GM23338 (cell line): ENCODE results near the gene FUT7. TPM values are rescaled to one million over a fixed set of nuclear protein-coding genes. Genes with fewer than 3 reads are reported as not detected.
A peak's percentile ranks its signal among the peaks of the same experiment; 100 is the strongest.

Experiments used
- ATAC-seq: fragments of 200-7000 bp; cut with Tn5 transposase; 3 replicates; pipeline ENCODE4 v1.9.1; 2020
- DNase-seq: peaks from one replicate; pipeline ENCODE4 v3.0.0-alpha.2; 2015; ENCODE audit warnings: low spot score
- H2AFZ ChIP-seq: fragments of 200-600 bp; sonication (generic); 2 replicates; pipeline ENCODE4 v1.8.0; 2016; ENCODE audit warnings: antibody characterized with exemption, mild to moderate bottlenecking, moderate library complexity
- H3F3A ChIP-seq: fragments of 200-600 bp; sonication (generic); replicated peaks from 2 replicates; pipeline ENCODE4 v1.8.0; 2017; ENCODE audit warnings: antibody characterized with exemption, mixed run types, low read depth
- H3K27ac ChIP-seq: fragments of 200-600 bp; sonication (generic); 2 replicates; pipeline ENCODE4 v1.6.1; 2016; ENCODE audit warnings: low read depth
- H3K27me3 ChIP-seq: fragments of 200-600 bp; sonication (generic); 2 replicates; pipeline ENCODE4 v1.8.0; 2016; ENCODE audit warnings: mild to moderate bottlenecking, mixed run types, moderate library complexity; ENCODE audit not compliant: insufficient read depth
- H3K36me3 ChIP-seq: fragments of 200-600 bp; sonication (generic); 2 replicates; pipeline ENCODE4 v1.8.0; 2016; ENCODE audit warnings: mild to moderate bottlenecking; ENCODE audit not compliant: insufficient read depth
- H3K4me1 ChIP-seq: fragments of 200-600 bp; sonication (generic); 2 replicates; pipeline ENCODE4 v1.8.0; 2016; ENCODE audit warnings: mild to moderate bottlenecking, moderate library complexity; ENCODE audit not compliant: insufficient read depth
- H3K4me2 ChIP-seq: fragments of 200-600 bp; sonication (generic); 2 replicates; pipeline ENCODE4 v1.7.1; 2017; ENCODE audit warnings: mixed run types
- H3K4me3 ChIP-seq: fragments of 200-600 bp; sonication (generic); 2 replicates; pipeline ENCODE4 v1.6.1; 2016; ENCODE audit warnings: mixed run types
- H3K79me2 ChIP-seq: fragments of 200-600 bp; sonication (generic); replicated peaks from 2 replicates; pipeline ENCODE4 v1.8.0; 2017; ENCODE audit warnings: mild to moderate bottlenecking; ENCODE audit not compliant: insufficient read depth
- H3K9me2 ChIP-seq: fragments of 200-600 bp; sonication (generic); 2 replicates; pipeline ENCODE4 v1.8.0; 2017; ENCODE audit not compliant: insufficient read depth
- H4K20me1 ChIP-seq: fragments of 200-600 bp; sonication (generic); replicated peaks from 2 replicates; pipeline ENCODE4 v1.8.0; 2017; ENCODE audit warnings: mild to moderate bottlenecking; ENCODE audit not compliant: insufficient read depth
- H3K27ac Mint-ChIP-seq: 2 replicates; pipeline ENCODE4 v1.8.0; 2020; ENCODE audit warnings: inconsistent platforms, mild to moderate bottlenecking, moderate library complexity, mixed read lengths
- H3K27me3 Mint-ChIP-seq: 3 replicates; pipeline ENCODE4 v1.8.0; 2022; ENCODE audit warnings: low read depth, mild to moderate bottlenecking, moderate library complexity, mixed read lengths, inconsistent platforms; ENCODE audit not compliant: insufficient read depth, poor library complexity
- H3K36me3 Mint-ChIP-seq: 3 replicates; pipeline ENCODE4 v1.8.0; 2021; ENCODE audit warnings: low read depth, mild to moderate bottlenecking, inconsistent platforms, moderate library complexity, mixed read lengths
- H3K4me1 Mint-ChIP-seq: 3 replicates; pipeline ENCODE4 v1.8.0; 2020; ENCODE audit warnings: mild to moderate bottlenecking, inconsistent platforms, mixed read lengths
- H3K4me3 Mint-ChIP-seq: 3 replicates; pipeline ENCODE4 v1.8.0; 2021; ENCODE audit warnings: moderate library complexity, mild to moderate bottlenecking, inconsistent platforms, mixed read lengths
- H3K9me3 Mint-ChIP-seq: 3 replicates; pipeline ENCODE4 v1.8.0; 2020; ENCODE audit warnings: moderate library complexity, mild to moderate bottlenecking, inconsistent platforms, mixed read lengths
- NANOG ChIP-seq: IDR thresholded peaks from 2 replicates; pipeline ENCODE4 v1.6.1; 2016; ENCODE audit warnings: antibody characterized with exemption, borderline replicate concordance
- STAT1 ChIP-seq: IDR thresholded peaks from one replicate; pipeline ENCODE4 v1.6.1; 2016; ENCODE audit warnings: antibody characterized with exemption; ENCODE audit not compliant: unreplicated experiment
- polyA plus RNA-seq: library from polyadenylated mRNA; unstranded; fragments of >200 nt; fragmentation: Nextera tagmentation; extraction: Ambion mirVana; gene quantifications from 2 replicates; pipeline ENCODE4 v1.2.1, GENCODE V29; 2016
- total RNA-seq: library from RNA; depleted of rRNA; stranded (reverse); fragments of >200 nt; shearing (Covaris generic); gene quantifications from 2 replicates; pipeline ENCODE4 v1.2.3, GENCODE V29; 2014
- TF ChIP-seq, protein P1 (sequence below): fragments of 250-450 bp; sonication (Bioruptor Pico); IDR thresholded peaks from 2 replicates; pipeline ENCODE4 v1.5.0; 2020; ENCODE audit warnings: mild to moderate bottlenecking, moderate library complexity
- TF ChIP-seq, protein P2 (sequence below): IDR thresholded peaks from 2 replicates; pipeline ENCODE4 v1.6.1; 2016; ENCODE audit warnings: antibody characterized with exemption
- TF ChIP-seq, protein P3 (sequence below): IDR thresholded peaks from one replicate; pipeline ENCODE4 v1.6.1; 2018; ENCODE audit warnings: antibody characterized with exemption; ENCODE audit not compliant: unreplicated experiment
- TF ChIP-seq, protein P4 (sequence below), 2 experiments: fragments of 200-600 bp in 1 of 2; sonication (generic) in 1 of 2; conservative IDR thresholded peaks; 2 replicates each; pipeline versions ENCODE4 v1.5.1 to v1.6.1; 2016 to 2017; ENCODE audit warnings: antibody characterized with exemption in 2 of 2, low read depth in 2 of 2, mild to moderate bottlenecking in 2 of 2, moderate library complexity in 1 of 2

Gene FUT7
- total and polyA plus RNA-seq, 2 experiments from 2014 or later, result not detected

DNA sequence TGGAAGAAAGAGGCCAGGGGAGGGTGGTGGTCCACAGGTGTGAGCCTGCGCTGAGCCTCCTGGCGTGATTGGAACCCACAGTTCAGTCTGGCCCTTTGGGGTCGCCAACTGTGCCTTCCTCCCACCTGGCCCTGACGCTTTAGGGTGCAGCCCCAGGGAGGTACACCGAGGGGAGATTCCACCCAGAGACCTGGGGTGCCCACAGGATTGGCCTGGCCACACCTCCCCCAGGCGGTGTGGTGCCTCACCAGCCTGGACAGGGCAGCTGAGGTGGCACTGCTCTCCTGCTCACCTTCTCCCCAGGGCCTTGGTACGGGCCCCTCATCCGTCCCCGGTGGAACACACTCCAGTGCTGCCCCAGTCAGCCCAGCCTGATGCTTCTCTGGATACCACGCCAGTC is 34.5 kb downstream of the FUT7 start:
- H3K36me3 ChIP-seq, result no peaks in the 10 kb centered on the region
- Mint-ChIP-seq H3K36me3 (no peaks in the 10 kb centered on the region), H3K4me1 (peaks cover 3% of the 10 kb centered on the region), H3K9me3 (no peaks in the 10 kb centered on the region), H3K4me3 (no peak overlapping the region; the same call in 2 of the 3 replicates), H3K27ac (no peak overlapping the region), H3K27me3 (peaks cover 13% of the 10 kb centered on the region)
- no peaks in the 10 kb centered on the region for H3F3A ChIP-seq
- 0 out of 2 replicates have a peak overlapping the region, but pooled peaks have one; percentile 18 for H2AFZ ChIP-seq
- peak overlapping the region; percentile 67 for H3K4me2 ChIP-seq
- no peak for ATAC-seq
- DNase-seq, result no peak
- H3K4me1 ChIP-seq, result peaks cover 6% of the 10 kb centered on the region; the same call in 1 of the 2 replicates
- H3K4me3 ChIP-seq, result peak overlapping the region; percentile 43; the same call in 1 of the 2 replicates
- no peaks in the 10 kb centered on the region for H3K9me2 ChIP-seq
- H4K20me1 ChIP-seq, result no peaks in the 10 kb centered on the region
- H3K27me3 ChIP-seq, result peaks cover 37% of the 10 kb centered on the region
- no peaks in the 10 kb centered on the region for H3K79me2 ChIP-seq
- TF ChIP-seq, protein P1, sequence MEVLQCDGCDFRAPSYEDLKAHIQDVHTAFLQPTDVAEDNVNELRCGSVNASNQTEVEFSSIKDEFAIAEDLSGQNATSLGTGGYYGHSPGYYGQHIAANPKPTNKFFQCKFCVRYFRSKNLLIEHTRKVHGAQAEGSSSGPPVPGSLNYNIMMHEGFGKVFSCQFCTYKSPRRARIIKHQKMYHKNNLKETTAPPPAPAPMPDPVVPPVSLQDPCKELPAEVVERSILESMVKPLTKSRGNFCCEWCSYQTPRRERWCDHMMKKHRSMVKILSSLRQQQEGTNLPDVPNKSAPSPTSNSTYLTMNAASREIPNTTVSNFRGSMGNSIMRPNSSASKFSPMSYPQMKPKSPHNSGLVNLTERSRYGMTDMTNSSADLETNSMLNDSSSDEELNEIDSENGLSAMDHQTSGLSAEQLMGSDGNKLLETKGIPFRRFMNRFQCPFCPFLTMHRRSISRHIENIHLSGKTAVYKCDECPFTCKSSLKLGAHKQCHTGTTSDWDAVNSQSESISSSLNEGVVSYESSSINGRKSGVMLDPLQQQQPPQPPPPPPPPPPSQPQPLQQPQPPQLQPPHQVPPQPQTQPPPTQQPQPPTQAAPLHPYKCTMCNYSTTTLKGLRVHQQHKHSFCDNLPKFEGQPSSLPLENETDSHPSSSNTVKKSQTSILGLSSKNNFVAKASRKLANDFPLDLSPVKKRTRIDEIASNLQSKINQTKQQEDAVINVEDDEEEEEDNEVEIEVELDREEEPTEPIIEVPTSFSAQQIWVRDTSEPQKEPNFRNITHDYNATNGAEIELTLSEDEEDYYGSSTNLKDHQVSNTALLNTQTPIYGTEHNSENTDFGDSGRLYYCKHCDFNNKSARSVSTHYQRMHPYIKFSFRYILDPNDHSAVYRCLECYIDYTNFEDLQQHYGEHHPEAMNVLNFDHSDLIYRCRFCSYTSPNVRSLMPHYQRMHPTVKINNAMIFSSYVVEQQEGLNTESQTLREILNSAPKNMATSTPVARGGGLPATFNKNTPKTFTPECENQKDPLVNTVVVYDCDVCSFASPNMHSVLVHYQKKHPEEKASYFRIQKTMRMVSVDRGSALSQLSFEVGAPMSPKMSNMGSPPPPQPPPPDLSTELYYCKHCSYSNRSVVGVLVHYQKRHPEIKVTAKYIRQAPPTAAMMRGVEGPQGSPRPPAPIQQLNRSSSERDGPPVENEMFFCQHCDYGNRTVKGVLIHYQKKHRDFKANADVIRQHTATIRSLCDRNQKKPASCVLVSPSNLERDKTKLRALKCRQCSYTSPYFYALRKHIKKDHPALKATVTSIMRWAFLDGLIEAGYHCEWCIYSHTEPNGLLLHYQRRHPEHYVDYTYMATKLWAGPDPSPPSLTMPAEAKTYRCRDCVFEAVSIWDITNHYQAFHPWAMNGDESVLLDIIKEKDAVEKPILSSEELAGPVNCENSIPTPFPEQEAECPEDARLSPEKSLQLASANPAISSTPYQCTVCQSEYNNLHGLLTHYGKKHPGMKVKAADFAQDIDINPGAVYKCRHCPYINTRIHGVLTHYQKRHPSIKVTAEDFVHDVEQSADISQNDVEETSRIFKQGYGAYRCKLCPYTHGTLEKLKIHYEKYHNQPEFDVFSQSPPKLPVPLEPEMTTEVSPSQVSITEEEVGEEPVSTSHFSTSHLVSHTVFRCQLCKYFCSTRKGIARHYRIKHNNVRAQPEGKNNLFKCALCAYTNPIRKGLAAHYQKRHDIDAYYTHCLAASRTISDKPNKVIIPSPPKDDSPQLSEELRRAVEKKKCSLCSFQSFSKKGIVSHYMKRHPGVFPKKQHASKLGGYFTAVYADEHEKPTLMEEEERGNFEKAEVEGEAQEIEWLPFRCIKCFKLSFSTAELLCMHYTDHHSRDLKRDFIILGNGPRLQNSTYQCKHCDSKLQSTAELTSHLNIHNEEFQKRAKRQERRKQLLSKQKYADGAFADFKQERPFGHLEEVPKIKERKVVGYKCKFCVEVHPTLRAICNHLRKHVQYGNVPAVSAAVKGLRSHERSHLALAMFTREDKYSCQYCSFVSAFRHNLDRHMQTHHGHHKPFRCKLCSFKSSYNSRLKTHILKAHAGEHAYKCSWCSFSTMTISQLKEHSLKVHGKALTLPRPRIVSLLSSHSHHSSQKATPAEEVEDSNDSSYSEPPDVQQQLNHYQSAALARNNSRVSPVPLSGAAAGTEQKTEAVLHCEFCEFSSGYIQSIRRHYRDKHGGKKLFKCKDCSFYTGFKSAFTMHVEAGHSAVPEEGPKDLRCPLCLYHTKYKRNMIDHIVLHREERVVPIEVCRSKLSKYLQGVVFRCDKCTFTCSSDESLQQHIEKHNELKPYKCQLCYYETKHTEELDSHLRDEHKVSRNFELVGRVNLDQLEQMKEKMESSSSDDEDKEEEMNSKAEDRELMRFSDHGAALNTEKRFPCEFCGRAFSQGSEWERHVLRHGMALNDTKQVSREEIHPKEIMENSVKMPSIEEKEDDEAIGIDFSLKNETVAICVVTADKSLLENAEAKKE (CRISPR knock-in tag), result no peak
- TF ChIP-seq STAT1 (no peak), NANOG (no peak)
- TF ChIP-seq, protein P2, sequence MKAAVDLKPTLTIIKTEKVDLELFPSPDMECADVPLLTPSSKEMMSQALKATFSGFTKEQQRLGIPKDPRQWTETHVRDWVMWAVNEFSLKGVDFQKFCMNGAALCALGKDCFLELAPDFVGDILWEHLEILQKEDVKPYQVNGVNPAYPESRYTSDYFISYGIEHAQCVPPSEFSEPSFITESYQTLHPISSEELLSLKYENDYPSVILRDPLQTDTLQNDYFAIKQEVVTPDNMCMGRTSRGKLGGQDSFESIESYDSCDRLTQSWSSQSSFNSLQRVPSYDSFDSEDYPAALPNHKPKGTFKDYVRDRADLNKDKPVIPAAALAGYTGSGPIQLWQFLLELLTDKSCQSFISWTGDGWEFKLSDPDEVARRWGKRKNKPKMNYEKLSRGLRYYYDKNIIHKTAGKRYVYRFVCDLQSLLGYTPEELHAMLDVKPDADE, result no peak
- TF ChIP-seq, protein P3, sequence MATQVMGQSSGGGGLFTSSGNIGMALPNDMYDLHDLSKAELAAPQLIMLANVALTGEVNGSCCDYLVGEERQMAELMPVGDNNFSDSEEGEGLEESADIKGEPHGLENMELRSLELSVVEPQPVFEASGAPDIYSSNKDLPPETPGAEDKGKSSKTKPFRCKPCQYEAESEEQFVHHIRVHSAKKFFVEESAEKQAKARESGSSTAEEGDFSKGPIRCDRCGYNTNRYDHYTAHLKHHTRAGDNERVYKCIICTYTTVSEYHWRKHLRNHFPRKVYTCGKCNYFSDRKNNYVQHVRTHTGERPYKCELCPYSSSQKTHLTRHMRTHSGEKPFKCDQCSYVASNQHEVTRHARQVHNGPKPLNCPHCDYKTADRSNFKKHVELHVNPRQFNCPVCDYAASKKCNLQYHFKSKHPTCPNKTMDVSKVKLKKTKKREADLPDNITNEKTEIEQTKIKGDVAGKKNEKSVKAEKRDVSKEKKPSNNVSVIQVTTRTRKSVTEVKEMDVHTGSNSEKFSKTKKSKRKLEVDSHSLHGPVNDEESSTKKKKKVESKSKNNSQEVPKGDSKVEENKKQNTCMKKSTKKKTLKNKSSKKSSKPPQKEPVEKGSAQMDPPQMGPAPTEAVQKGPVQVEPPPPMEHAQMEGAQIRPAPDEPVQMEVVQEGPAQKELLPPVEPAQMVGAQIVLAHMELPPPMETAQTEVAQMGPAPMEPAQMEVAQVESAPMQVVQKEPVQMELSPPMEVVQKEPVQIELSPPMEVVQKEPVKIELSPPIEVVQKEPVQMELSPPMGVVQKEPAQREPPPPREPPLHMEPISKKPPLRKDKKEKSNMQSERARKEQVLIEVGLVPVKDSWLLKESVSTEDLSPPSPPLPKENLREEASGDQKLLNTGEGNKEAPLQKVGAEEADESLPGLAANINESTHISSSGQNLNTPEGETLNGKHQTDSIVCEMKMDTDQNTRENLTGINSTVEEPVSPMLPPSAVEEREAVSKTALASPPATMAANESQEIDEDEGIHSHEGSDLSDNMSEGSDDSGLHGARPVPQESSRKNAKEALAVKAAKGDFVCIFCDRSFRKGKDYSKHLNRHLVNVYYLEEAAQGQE, result no peak
- TF ChIP-seq, protein P4, sequence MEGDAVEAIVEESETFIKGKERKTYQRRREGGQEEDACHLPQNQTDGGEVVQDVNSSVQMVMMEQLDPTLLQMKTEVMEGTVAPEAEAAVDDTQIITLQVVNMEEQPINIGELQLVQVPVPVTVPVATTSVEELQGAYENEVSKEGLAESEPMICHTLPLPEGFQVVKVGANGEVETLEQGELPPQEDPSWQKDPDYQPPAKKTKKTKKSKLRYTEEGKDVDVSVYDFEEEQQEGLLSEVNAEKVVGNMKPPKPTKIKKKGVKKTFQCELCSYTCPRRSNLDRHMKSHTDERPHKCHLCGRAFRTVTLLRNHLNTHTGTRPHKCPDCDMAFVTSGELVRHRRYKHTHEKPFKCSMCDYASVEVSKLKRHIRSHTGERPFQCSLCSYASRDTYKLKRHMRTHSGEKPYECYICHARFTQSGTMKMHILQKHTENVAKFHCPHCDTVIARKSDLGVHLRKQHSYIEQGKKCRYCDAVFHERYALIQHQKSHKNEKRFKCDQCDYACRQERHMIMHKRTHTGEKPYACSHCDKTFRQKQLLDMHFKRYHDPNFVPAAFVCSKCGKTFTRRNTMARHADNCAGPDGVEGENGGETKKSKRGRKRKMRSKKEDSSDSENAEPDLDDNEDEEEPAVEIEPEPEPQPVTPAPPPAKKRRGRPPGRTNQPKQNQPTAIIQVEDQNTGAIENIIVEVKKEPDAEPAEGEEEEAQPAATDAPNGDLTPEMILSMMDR (conservative IDR thresholded peaks at IDR 0.05; ENCODE audit: low read depth in 2 of 2), result no peak
- H3K27ac ChIP-seq, result no peak overlapping the region
